NCI-H748 treated with DMSO at 0.1 percent for 48 hours (cell line): ENCODE results near the gene PLA2G4A.

Experiments
- DNase-seq: peaks from one replicate; lab custom pipeline; 2025; lab: John Stamatoyannopoulos, UW

Gene PLA2G4A

DNA sequence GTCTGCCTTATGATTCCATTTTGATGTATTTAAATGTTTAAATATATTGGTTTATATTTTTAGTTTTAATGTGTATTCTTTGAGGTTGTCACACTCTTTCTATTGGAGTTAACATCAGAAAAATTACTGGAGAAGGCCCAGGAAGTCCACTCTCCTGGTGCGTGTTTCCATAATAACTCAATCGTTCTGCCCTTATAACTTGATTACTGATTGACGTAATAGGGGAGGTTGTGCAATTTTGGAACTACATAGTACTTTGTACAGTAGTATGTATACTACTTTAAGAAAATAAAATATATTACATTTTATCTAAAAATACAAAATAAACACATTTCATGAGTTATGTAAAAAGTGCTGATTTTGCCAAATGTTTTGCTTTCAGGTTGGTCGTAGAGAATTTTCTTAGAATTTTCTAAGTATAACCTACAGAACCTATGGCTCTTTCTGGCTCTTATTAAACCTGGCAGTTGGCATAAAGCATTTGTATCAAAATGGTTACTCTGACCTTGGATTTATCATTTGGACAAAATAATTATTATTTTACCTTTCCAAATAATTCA, 5.7 kb downstream of the PLA2G4A start:
- no peak for DNase-seq

DNA sequence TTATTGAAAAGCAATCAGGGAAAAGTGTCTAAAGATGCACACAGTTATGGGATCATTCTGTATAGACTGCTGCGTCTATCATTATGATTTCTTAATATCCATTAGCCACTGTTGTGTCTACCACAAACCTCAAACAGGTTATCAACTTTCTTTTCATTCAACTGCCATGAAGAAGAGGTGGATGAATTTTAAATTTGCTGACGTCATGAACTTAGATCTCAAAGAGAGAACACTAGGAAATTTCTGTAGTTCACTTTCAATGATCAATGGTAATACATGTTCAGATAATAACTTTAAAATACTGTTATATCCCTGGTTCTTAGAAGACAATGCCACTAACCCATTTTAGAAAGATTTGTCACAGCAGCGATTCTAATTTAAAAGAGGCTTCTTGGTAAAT, 6.7 kb downstream of the PLA2G4A start:
- DNase-seq, result no peak

DNA sequence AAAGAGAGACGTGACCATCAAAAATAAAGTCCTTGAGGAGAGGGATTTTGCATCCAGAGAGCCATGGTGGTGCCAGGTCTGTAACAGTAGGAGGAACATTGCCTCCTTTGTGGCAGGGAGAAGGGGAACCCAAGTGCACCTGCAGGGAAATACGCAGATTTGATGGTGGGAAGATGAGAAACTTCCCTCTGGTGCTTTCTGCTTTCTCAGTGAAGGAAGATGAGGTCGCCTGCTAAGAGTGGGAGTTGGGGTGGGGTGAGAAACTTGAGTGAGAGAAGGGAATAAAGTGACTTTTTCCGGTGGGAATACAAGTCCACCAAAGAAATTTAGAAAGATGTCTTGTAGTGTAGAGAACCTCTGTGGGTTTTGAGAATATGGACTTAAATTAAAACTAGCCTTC, 9.1 kb downstream of the PLA2G4A start:
- DNase-seq, result no peak

DNA sequence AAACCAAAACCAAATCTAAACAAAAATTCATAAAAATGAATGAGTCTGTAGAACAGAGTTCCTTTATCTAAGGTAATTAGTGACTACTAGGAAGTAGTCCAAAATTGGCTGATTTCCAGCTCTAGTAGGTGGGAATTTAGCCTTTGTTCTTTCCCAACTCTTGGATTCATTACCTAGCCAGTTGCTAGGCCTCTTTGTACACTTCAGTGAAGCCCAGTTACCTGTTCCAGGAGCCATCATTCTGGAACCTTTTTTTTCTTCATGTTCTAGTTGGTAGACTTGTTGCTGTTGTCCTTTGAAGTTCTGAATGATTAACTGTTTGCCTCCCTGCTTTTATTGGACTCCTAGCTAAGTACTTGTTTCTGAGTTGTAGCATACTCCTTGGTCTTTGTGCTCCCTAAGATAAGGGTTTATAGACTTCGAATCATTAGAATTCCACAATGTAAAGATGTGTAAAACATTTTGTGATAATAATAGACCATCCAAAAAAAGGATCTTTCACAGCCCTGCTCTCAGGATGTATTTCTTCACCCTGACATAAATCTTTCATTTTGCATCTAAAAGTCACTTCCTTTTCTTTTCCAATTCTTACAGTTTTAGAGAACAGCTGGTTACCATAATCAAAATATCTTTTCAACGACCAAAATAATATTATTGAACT, 9.8 kb downstream of the PLA2G4A start:
- no peak for DNase-seq

DNA sequence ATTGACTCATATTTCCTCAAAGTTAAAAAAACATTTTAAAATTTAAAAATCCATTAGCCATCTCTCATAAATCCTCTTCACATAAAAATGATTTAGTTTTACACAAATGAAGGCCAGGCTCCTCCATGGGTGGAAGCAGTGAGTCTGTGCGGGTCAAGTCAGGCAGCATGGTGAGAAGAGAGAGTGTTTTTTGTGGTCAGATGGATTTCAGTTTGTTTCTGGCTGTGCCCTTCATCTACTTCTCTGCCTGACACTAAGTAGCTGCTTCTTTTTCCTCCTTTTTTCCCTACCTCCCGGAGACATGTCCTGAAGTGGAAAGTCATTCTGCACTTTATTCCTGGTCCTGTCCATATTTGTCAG, 10.3 kb downstream of the PLA2G4A start:
- no peak for DNase-seq

DNA sequence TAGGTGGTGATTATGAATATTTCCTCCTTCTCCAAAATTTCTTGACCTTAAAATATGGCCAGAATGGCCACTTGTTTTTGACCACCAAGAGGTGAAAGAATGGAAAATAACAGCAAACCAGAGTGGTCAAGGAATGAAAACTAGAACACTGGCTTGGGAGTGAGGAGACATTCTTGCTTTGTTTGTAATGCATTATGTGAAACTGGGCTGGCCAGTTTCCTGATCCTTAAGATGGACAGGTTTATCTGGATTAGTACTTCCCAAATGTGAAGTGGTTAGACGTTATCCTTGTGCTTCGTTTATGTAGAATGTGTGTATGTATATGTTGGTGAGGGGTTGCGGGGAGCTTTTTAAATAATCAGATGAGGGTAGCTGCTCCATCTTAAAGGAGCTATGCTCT, 12.8 kb downstream of the PLA2G4A start:
- no peak for DNase-seq

DNA sequence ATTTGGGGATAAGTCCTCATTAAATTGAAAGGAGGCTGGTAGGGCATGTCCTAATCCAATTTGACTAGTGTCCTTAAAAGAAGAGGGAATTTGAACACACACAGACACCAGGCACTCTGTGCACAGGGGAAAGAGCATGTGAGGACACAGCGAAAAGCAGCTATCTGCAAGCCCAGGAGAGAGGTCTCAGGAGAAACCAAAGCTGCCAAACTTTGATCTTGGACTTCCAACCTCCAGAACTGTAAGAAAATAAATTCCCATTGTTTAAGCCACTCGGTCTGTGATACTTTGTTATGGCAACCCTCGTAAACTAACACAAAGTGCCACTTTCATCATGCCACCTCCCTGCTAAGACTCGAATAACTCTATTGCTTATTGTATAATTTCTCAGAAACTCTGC, 13.8 kb downstream of the PLA2G4A start:
- DNase-seq, result no peak

DNA sequence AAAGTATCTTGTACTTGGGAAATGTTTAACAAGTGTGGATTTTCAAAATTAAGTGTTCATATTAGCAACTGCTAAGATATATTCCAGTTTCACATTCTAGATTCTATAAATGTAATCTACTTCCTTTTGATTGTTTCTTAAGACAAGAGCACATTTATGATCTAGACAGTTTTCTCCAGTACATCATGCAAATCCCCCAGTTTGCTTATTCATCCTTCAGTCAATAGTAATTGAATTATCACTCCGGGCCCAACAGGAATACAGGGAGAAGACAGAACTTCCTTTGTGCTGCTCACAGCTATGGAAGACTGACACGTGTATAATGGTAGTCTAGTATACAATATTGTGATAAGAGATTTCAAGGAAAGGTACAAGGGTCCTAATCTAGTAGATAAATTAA, 14.5 kb downstream of the PLA2G4A start:
- DNase-seq, result no peak

DNA sequence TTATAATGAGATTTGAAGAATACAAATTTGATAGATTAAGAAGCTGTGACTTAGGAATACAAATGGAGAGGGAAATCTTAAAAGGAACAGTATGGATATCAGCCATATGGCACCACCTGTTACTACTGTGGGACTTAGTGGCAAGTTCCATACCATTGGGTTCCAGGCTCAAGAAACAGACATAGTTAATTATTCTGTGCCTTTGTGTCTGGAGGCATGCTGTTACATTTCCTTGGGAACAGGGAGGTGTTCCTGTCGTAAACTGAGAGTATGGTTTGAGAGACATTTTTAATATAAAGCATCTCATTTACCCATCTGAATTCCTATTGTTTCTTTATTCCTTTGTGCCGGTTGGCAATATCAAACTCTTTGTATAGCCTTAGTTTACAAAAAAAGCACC, 15.2 kb downstream of the PLA2G4A start:
- no peak for DNase-seq

DNA sequence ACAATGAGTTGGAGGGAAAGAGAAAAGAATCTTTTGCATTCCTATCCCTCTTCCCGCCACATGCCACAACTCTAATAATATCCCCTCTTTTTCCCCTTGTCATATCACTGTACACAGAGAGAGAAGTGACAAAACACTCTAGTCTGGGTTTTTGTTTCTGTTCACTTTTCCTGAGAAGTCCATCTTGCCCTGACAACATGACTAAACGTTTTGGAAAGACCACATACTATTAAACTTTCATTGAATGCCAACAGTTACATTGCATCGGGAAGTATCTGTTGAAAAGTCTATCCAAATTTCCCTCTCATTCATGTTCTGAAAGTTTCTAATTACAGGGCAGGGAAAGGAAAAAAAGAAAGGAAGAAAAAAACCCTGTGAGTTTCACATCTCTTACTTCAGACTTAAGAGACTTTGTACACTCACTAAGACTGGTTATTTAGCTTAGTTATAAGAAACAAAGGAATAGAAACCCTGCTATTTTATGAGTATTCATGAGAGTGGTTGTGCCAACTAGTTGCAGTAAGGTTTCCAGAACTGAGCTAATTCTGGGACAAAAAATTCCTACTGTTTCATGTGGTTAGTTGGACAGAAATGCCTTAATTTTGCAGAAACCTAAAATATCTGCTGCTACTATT, 16.9 kb downstream of the PLA2G4A start:
- DNase-seq, result no peak

DNA sequence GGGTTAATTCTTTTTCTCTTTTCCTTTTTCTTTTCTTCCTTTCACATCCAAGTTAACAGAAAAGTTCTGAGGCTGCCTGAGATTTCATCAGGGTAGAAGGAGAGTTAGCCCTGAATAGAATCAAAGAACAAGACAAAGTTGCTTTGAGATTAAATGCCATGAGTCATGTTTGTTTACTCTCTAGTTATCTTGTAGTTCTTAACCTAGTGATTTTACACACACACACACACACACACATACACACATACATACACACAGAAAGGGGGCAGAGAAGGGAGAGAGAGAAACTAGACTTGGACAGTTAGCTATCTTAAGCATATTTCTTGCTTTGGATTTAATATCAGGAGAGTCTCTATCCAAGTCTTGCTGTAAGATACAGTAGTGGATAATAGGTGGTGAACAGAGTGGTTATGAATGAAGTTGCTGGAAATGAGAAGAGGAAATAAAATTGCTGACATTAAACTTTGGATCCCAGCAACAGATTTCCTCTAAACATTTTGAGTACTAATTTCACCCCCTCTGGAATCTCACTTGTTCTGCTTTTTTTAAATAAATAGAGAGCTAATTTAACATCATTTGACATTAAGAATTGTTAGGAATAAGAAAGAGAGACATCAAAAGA, 19.9 kb downstream of the PLA2G4A start:
- no peak for DNase-seq

DNA sequence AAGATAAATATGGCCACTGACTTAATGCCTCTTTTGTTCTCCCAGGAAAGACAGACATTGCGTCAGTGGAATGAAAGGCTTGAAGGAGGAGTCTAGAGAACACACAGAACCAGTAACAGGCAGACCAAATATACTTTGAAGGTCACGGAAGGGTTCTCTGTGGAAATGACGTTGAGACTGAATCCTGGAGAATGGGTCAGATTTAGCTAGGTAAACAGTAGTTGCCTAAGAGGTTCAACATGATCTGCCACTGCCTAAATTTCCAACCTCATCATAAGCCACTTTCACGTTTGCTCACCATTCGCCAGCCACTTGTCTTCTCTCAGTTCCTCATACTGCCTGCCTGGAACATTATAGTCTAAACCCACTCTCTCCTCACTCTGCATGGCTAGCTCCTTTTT, 20.5 kb downstream of the PLA2G4A start:
- no peak for DNase-seq

DNA sequence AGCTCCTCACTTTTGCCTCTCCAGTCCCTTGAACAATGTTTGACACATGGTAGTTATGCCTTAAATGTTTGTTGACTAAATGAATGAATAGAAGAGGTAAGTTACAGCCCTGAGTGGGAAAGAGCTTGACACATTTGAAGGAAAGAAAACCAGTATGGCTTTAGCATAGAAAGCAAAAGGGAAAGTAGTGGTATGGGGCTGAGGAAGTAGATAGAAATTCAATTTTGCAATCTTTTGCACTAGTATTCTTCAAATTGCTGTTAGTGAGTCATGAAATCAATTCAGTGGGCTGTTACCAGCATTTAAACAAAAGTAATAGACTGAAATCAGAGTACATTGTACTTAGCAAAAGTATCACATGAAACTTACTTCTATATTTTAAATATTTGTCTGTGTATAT, 21.1 kb downstream of the PLA2G4A start:
- no peak for DNase-seq

DNA sequence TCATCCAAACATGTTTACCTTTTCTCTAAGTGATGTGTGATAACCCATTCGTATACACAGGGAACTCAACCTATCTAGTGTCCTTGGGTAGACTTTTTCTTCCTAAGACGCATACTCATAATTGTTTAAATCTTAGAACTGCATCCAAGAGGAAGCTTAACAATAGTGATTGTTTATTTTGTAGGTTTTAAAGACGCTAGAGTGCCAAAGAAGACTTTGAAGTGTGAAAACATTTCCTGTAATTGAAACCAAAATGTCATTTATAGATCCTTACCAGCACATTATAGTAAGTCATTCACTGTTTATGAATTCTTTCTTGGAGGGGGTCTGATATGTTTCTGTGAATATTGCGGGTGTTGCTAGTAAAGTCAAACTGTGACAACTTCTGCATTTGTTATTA, 25.4 kb downstream of the PLA2G4A start:
- DNase-seq, result no peak

DNA sequence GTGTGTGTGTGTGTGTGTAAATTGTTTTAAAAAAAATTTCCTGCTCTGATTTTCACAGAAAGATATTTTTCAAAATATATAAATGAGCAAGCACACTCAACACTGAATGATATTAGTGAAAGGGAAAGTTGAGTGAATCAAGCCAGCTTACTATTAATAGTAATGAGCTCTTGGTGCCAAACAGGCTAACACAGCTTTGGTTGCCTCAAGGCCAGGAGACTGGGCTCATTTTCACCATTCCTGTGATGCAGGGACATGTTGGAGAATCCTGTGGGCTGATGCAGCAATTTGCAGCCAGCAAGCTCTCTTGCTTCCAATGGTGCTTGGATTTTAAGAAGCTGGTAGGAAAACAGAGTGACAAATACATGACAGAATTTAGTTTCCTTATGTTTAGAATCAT, 30.2 kb downstream of the PLA2G4A start:
- no peak for DNase-seq

DNA sequence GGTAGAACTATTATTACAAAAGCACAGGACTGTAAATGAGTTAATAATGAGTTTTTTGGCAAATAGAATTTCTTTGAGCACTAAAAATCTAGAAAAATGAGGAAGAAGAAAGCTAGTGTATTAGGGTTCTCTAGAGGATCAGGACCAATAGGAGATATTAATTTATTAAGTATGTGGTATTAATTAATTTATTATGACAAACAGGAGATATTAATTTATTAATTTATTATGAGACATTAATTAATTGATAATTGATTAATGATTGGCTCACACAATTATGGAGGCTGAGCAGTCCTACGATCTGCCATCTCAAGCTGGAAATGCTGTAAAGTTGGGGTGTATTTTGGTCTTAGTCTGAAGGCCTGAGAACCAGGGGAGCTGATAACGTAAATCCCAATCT, 31.2 kb downstream of the PLA2G4A start:
- no peak for DNase-seq

DNA sequence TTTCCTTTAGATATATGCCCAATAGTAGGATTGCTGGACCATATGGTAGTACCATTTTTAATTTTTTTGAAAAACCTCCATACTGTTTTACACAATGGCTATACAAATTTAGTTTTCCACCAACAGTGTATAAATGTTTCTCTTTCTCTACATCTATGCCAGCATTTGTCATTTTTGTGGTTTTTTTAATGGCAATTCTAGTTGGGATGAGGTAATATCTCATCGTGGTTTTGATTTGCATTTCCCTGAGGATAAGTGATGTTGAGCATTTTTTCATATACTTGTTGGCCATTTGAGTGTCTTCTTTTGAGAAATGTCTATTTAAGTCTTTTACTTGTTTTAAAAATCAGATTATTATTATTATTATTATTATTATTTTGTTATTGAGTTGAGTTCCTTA, 35.5 kb downstream of the PLA2G4A start:
- DNase-seq, result no peak

DNA sequence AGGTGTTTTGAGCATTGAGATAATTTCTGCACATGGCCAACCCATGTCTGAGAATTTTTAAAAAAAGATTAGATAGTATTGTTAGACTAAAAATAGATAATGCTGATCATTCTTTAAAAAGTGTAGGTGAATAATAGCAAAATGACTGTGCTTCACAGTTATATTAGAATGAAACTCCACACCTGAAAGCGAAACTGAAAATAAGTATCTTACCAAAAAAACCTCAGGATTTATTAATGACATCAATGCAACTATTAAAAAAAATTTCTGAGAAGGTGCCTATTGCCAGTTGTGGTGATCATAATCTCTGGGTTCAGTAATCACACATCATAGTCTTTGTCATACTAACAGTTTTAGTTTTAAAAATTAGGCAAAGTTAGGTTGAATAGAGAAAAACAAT, 36.5 kb downstream of the PLA2G4A start:
- no peak for DNase-seq

DNA sequence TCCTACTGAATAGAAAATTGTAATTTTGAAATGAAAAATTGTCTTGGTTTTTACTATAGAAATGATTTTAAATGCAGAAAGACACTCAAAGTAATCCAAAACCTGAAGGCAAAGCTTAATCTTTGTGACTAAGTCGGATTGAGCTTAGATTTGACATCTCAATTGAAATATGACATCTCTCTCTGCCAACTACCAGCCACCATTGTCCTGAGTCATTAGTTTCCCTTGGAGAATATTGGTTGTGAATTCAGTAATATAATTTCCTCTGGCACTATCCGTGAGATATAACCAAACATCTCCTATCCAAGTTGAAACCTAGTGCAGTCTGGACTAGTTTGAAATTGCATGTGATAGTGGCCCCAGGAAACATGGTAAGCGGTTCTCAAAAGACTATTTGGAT, 37.1 kb downstream of the PLA2G4A start:
- no peak for DNase-seq

DNA sequence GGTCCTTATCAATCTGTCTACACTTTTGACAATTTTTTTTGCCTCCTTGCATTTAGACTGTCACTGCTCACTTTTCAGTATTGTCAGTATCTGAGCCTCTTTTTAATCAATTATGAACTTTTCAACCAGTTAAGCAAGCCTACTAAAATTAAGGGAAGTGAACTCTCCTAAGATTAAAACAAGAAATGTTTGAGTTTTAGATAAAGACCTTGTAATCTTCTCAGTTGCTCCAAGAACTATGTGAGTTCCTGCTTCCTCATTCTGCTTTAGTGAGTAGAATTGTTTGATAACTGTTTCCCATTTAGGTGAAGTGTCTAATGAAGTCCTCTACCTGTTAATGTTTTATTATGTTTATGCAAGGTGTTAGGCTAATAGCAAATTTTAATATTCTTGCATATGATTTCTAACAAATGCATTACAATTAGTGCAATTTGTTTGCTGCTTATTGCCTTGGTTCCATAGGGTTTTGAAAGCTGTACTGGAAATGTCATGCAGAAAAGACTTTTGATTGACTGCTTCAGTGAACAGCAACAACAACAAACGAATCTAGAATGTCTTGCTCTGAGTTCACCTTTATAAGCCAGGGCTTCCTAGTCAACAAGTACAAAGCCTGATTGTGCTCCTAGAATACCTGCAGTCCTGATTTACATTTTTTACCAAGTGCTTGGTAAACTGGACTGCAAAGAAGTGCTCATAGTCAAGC, 40.9 kb downstream of the PLA2G4A start:
- no peak for DNase-seq

DNA sequence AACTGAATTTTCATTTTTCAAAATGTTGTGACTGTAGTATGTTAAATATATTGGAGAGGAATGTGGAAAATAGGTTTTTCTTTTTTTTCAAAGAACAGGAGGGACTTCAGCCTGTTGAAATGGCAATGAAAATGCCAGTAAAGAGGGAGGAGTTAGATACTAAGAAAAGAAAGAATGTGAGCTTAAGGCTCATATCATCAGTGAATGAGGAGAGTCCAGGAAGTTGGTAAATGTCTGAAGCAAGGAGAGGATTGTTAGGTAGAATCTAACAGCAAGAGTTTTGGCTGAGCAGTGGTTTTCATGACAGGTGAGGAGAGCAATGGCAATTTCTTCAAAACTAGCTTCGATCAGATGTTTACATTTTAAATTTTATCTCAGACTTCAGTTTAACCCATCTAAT, 43.0 kb downstream of the PLA2G4A start:
- no peak for DNase-seq

DNA sequence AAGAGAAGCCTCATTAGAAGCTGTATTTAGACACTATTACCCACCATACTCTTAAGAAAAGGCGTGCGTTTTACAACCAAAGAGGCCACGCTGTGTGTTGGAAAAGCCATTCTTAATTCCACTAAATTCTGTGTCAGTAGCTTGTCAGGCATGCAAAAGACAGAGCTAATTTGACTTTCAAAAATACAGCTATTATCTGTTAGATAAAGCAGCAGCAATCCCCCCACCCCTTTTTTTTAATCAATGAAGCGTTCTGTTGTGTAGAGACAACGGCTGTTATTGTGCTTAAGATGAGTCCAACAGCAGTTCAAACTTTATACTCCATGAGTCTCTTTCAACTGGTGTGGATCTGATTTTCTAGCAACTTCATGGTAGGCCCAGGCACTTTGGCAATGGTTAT, 43.5 kb downstream of the PLA2G4A start:
- DNase-seq, result no peak

DNA sequence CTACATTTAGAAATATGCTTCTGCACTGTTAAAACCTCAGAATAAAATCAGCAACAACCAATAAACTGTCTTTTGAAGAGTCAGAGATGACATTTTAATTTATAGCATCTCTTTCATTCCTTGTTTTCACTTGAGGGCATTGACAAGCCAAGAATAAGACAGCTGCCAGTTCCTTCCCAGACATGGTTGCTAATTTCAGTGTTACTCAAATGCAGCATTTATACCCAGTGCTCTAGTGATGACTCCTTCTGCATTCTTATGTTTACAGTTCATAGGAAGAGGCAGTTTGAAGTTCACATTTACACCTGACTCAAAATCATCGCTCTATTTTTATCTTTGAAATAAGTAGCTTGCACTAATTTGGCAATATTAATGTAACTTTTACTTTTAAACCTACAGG, 44.9 kb downstream of the PLA2G4A start:
- DNase-seq, result no peak
